ENCODE data around the gene HLCS. TPM values are rescaled to one million over a fixed set of nuclear protein-coding genes. Genes with fewer than 3 reads are reported as not detected.

HLCS gene
- total RNA-seq, 4 donors from 2014 or later = 20.0 to 75.4 (median 32.8) TPM

GRCh38 chr21:36882776-36883175, 83.7 kb downstream of the HLCS start:
- Histone ChIP-seq H3K36me3 (no peaks in the 10 kb centered on the region), H3K27ac (no peak overlapping the region), H3K9me3 (peaks cover 0 to 4% of the 10 kb centered on the region in 2 donors), H3K4me3 (no peak overlapping the region), H3K4me1 (no peaks in the 10 kb centered on the region), H3K27me3 (no peaks in the 10 kb centered on the region)
- intact Hi-C loops (cut with DNase I; ENCODE audit: low total_unique reads) (no loop called here), in situ Hi-C loops (cut with MboI; ENCODE audit: low pct_ligation_motif_present in 1 of 4, low pct_unique_long_range_greater_than_20kb in 1 of 4, low sequenced_read_pairs in 3 of 4) (no loop called here)
- TF ChIP-seq POLR2AphosphoS5 (IDR thresholded peaks at IDR 0.05) (no peak), EP300 (IDR thresholded peaks at IDR 0.05; ENCODE audit: low read depth) (no peak), POLR2A (IDR thresholded peaks at IDR 0.05) (no peak)
- TF ChIP-seq, protein P1, sequence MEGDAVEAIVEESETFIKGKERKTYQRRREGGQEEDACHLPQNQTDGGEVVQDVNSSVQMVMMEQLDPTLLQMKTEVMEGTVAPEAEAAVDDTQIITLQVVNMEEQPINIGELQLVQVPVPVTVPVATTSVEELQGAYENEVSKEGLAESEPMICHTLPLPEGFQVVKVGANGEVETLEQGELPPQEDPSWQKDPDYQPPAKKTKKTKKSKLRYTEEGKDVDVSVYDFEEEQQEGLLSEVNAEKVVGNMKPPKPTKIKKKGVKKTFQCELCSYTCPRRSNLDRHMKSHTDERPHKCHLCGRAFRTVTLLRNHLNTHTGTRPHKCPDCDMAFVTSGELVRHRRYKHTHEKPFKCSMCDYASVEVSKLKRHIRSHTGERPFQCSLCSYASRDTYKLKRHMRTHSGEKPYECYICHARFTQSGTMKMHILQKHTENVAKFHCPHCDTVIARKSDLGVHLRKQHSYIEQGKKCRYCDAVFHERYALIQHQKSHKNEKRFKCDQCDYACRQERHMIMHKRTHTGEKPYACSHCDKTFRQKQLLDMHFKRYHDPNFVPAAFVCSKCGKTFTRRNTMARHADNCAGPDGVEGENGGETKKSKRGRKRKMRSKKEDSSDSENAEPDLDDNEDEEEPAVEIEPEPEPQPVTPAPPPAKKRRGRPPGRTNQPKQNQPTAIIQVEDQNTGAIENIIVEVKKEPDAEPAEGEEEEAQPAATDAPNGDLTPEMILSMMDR (IDR thresholded peaks at IDR 0.05) = no peak
- 94 to 96% methylated on average over 4 of the region's 4 CpGs for WGBS, 2 donors (ENCODE audit: low coverage in 1 of 2)
- DNase-seq = no peak

- no peaks in the 10 kb centered on the region for H3K27me3 ChIP-seq
- H3K9me3 ChIP-seq = peaks cover 0 to 11% of the 10 kb centered on the region in 2 donors
- H3K4me3 ChIP-seq = no peak overlapping the region
- no peak overlapping the region for H3K27ac ChIP-seq
- no peak for TF ChIP-seq EP300 (IDR thresholded peaks at IDR 0.05; ENCODE audit: low read depth)
- TF ChIP-seq POLR2AphosphoS5 (IDR thresholded peaks at IDR 0.05) = no peak
- TF ChIP-seq, protein P1 (IDR thresholded peaks at IDR 0.05) = no peak
- no peak for TF ChIP-seq POLR2A (IDR thresholded peaks at IDR 0.05)
- no peak for DNase-seq
- no peaks in the 10 kb centered on the region for H3K4me1 ChIP-seq
- in situ Hi-C loops (cut with MboI; ENCODE audit: low pct_ligation_motif_present in 1 of 4, low pct_unique_long_range_greater_than_20kb in 1 of 4, low sequenced_read_pairs in 3 of 4) = no loop called here
- H3K36me3 ChIP-seq = no peaks in the 10 kb centered on the region
- 97% methylated on average over 12 of the region's 12 CpGs; no CpG with 5 or more reads in 1 of the 2 donors for WGBS, 2 donors (ENCODE audit: low coverage in 1 of 2)
- intact Hi-C loops (cut with DNase I; ENCODE audit: low total_unique reads) = no loop called here
These were observed 85.2 kb downstream of the HLCS start for GRCh38 chr21:36881228-36881627.

GRCh38 chr21:36879827-36880226, 86.6 kb downstream of the HLCS start:
- 80 to 82% methylated on average over 4 of the region's 4 CpGs for WGBS, 2 donors (ENCODE audit: low coverage in 1 of 2)
- TF ChIP-seq POLR2AphosphoS5 (IDR thresholded peaks at IDR 0.05) (no peak), POLR2A (IDR thresholded peaks at IDR 0.05) (no peak), EP300 (IDR thresholded peaks at IDR 0.05; ENCODE audit: low read depth) (no peak)
- TF ChIP-seq, protein P1 (IDR thresholded peaks at IDR 0.05) = no peak
- Histone ChIP-seq H3K27me3 (no peaks in the 10 kb centered on the region), H3K36me3 (no peaks in the 10 kb centered on the region), H3K9me3 (peaks cover 0 to 11% of the 10 kb centered on the region in 2 donors), H3K27ac (no peak overlapping the region), H3K4me1 (no peaks in the 10 kb centered on the region), H3K4me3 (no peak overlapping the region)
- DNase-seq = no peak
- intact Hi-C loops (cut with DNase I; ENCODE audit: low total_unique reads) = no loop called here
- in situ Hi-C loops (cut with MboI; ENCODE audit: low pct_ligation_motif_present in 1 of 4, low pct_unique_long_range_greater_than_20kb in 1 of 4, low sequenced_read_pairs in 3 of 4) = no loop called here

- TF ChIP-seq, protein P1 (IDR thresholded peaks at IDR 0.05) = no peak
- TF ChIP-seq POLR2A (IDR thresholded peaks at IDR 0.05) = no peak
- no peak for TF ChIP-seq EP300 (IDR thresholded peaks at IDR 0.05; ENCODE audit: low read depth)
- no peak for TF ChIP-seq POLR2AphosphoS5 (IDR thresholded peaks at IDR 0.05)
- H3K27me3 ChIP-seq = no peaks in the 10 kb centered on the region
- H3K4me1 ChIP-seq = no peaks in the 10 kb centered on the region
- no peaks in the 10 kb centered on the region for H3K36me3 ChIP-seq
- H3K4me3 ChIP-seq = no peak overlapping the region
- peaks cover 0 to 11% of the 10 kb centered on the region in 2 donors for H3K9me3 ChIP-seq
- intact Hi-C loops (cut with DNase I; ENCODE audit: low total_unique reads) (no loop called here), in situ Hi-C loops (cut with MboI; ENCODE audit: low pct_ligation_motif_present in 1 of 4, low pct_unique_long_range_greater_than_20kb in 1 of 4, low sequenced_read_pairs in 3 of 4) (no loop called here)
- H3K27ac ChIP-seq = no peak overlapping the region
- no peak for DNase-seq
These were observed 88.7 kb downstream of the HLCS start for GRCh38 chr21:36877741-36878140.
